ENCODE results near the gene NRN1.

GRCh38 chr6:5981126-5982026, 25.3 kb downstream of the NRN1 start:
- TF ChIP-seq, protein P1, sequence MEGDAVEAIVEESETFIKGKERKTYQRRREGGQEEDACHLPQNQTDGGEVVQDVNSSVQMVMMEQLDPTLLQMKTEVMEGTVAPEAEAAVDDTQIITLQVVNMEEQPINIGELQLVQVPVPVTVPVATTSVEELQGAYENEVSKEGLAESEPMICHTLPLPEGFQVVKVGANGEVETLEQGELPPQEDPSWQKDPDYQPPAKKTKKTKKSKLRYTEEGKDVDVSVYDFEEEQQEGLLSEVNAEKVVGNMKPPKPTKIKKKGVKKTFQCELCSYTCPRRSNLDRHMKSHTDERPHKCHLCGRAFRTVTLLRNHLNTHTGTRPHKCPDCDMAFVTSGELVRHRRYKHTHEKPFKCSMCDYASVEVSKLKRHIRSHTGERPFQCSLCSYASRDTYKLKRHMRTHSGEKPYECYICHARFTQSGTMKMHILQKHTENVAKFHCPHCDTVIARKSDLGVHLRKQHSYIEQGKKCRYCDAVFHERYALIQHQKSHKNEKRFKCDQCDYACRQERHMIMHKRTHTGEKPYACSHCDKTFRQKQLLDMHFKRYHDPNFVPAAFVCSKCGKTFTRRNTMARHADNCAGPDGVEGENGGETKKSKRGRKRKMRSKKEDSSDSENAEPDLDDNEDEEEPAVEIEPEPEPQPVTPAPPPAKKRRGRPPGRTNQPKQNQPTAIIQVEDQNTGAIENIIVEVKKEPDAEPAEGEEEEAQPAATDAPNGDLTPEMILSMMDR (IDR thresholded peaks at IDR 0.05; ENCODE audit: insufficient read depth, low read depth, low read length): no peak
- TF ChIP-seq EZH2 (IDR thresholded peaks at IDR 0.05; ENCODE audit: insufficient read depth, low read length): no peak
